CD4-positive, CD25-positive, alpha-beta regulatory T cell (primary cell): ENCODE data around the gene PRDX5. TPM values are rescaled to one million over a fixed set of nuclear protein-coding genes. Genes with fewer than 3 reads are reported as not detected.
A peak's percentile ranks its signal among the peaks of the same experiment; 100 is the strongest.

Experiments
- ATAC-seq, 2 donors: fragments of 150-1000 bp; cut with Tn5 transposase; one replicate each; pipeline ENCODE4 v1.10.0; 2021; ENCODE audit warnings: low read depth in 2 of 2, moderate number of reproducible peaks in 2 of 2, moderate library complexity in 1 of 2
- DNase-seq, 3 donors: peaks; one replicate each; pipeline versions ENCODE4 v3.0.0 to v3.0.0-alpha.2; 2012 to 2022; ENCODE audit warnings: mixed read lengths in 1 of 3
- H3K27ac ChIP-seq: one replicate; pipeline ENCODE4 v1.7.0; 2013; ENCODE audit warnings: mild to moderate bottlenecking, low read length; ENCODE audit not compliant: insufficient read depth, poor library complexity, severe bottlenecking
- H3K27me3 ChIP-seq: one replicate; pipeline ENCODE4 v1.7.0; 2013; ENCODE audit warnings: low read length; ENCODE audit not compliant: control insufficient read depth, insufficient read depth
- H3K36me3 ChIP-seq: one replicate; pipeline ENCODE4 v1.7.0; 2013; ENCODE audit warnings: mild to moderate bottlenecking, low read length, moderate library complexity; ENCODE audit not compliant: control insufficient read depth, insufficient read depth
- H3K4me1 ChIP-seq: 2 replicates; pipeline ENCODE4 v1.7.0; 2013; ENCODE audit warnings: mild to moderate bottlenecking, low read length; ENCODE audit not compliant: insufficient read depth, control insufficient read depth, poor library complexity, severe bottlenecking
- H3K4me3 ChIP-seq: one replicate; pipeline ENCODE4 v1.7.0; 2013; ENCODE audit warnings: low read depth, mild to moderate bottlenecking, low read length, moderate library complexity
- H3K9me3 ChIP-seq, 2 experiments: 1 replicate in 1 of 2; 2 replicates in 1 of 2; pipeline ENCODE4 v1.7.0; 2013; ENCODE audit warnings: low read length in 2 of 2, mild to moderate bottlenecking in 1 of 2, moderate library complexity in 1 of 2; ENCODE audit not compliant: control insufficient read depth in 2 of 2
- H3K27ac Mint-ChIP-seq, 3 donors: one replicate each; pipeline ENCODE4 v1.8.0; 2020 to 2022; ENCODE audit warnings: mild to moderate bottlenecking in 3 of 3, mixed read lengths in 3 of 3, moderate library complexity in 2 of 3
- H3K27me3 Mint-ChIP-seq: one replicate; pipeline ENCODE4 v1.8.0; 2022; ENCODE audit warnings: mild to moderate bottlenecking, mixed read lengths
- H3K36me3 Mint-ChIP-seq: one replicate; pipeline ENCODE4 v1.8.0; 2020; ENCODE audit warnings: mixed read lengths
- H3K4me1 Mint-ChIP-seq, 4 donors: one replicate each; pipeline ENCODE4 v1.8.0; 2020 to 2022; ENCODE audit warnings: mixed read lengths in 4 of 4, mild to moderate bottlenecking in 1 of 4
- H3K4me3 Mint-ChIP-seq, 4 donors: one replicate each; pipeline ENCODE4 v1.8.0; 2020 to 2022; ENCODE audit warnings: mild to moderate bottlenecking in 4 of 4, mixed read lengths in 4 of 4, moderate library complexity in 3 of 4
- H3K9me3 Mint-ChIP-seq, 7 donors: one replicate each; pipeline ENCODE4 v1.8.0; 2020 to 2022; ENCODE audit warnings: mixed read lengths in 7 of 7, mild to moderate bottlenecking in 3 of 7, moderate library complexity in 2 of 7
- polyA plus RNA-seq, 4 donors: library from polyadenylated mRNA; unstranded; fragments of 300-500 nt; fragmentation: Illumina TruSeq; gene quantifications; one replicate each; pipeline ENCODE4 v1.2.3, GENCODE V29; 2021
- total RNA-seq: library from RNA; stranded (reverse); gene quantifications from one replicate; pipeline ENCODE4 v1.2.3, GENCODE V29; 2022

The PRDX5 gene
- total and polyA plus RNA-seq, 5 donors from 2014 or later = 40.1 to 217 (median 181) TPM

GRCh38 chr11:64299847-64300648 lies 17.9 kb upstream of the PRDX5 start, which contains the start of gene CATSPERZ:
Gene CATSPERZ (plus strand): TSS chr11:64300358. CDS start chr11:64300411, 53 bp downstream.
- Mint-ChIP-seq H3K27me3 (peaks cover 71% of the 10 kb centered on the region), H3K4me1 (peaks cover 6 to 37% (median 18%) of the 10 kb centered on the region in 4 donors), H3K27ac (peak within 1 kb of the TSS in 1 of 3 donors; percentile 86), H3K36me3 (no peaks in the 10 kb centered on the region), H3K4me3 (peak within 1 kb of the TSS; percentile 73 to 88 (median 78)), H3K9me3 (no peaks in the 10 kb centered on the region)
- DNase-seq = peak in 1 of 3 donors; percentile 38
- Histone ChIP-seq H3K27me3 (peaks cover 19% of the 10 kb centered on the region), H3K4me1 (peaks cover 37% of the 10 kb centered on the region), H3K4me3 (peak within 1 kb of the TSS; percentile 35), H3K27ac (no peak within 1 kb of the TSS), H3K9me3 (no peaks in the 10 kb centered on the region), H3K36me3 (no peaks in the 10 kb centered on the region)
- ATAC-seq = no peak

- Histone ChIP-seq H3K36me3 (no peaks in the 10 kb centered on the region), H3K27ac (peak overlapping the region; percentile 94), H3K4me3 (no peak overlapping the region), H3K27me3 (peaks cover 3% of the 10 kb centered on the region), H3K4me1 (peaks cover 50% of the 10 kb centered on the region), H3K9me3 (no peaks in the 10 kb centered on the region)
- Mint-ChIP-seq H3K27ac (peak overlapping the region in 1 of 3 donors; percentile 46), H3K9me3 (no peaks in the 10 kb centered on the region), H3K4me3 (peak overlapping the region in 3 of 4 donors; percentile 75 to 98 (median 96)), H3K27me3 (peaks cover 38% of the 10 kb centered on the region), H3K36me3 (no peaks in the 10 kb centered on the region), H3K4me1 (peaks cover 6 to 51% (median 22%) of the 10 kb centered on the region in 4 donors)
- no peak for DNase-seq
- ATAC-seq = no peak
Measured at GRCh38 chr11:64303109-64304031, 14.6 kb upstream of the PRDX5 start.

- H3K27me3 ChIP-seq = peaks cover 3% of the 10 kb centered on the region
- Mint-ChIP-seq H3K9me3 (no peaks in the 10 kb centered on the region), H3K4me3 (peak overlapping the region in 3 of 4 donors; percentile 94 to 98 (median 96)), H3K27me3 (peaks cover 32% of the 10 kb centered on the region), H3K4me1 (peaks cover 6 to 48% (median 22%) of the 10 kb centered on the region in 4 donors), H3K27ac (peak overlapping the region in 2 of 3 donors; percentile 95 to 98), H3K36me3 (no peaks in the 10 kb centered on the region)
- H3K4me3 ChIP-seq = peak overlapping the region; percentile 76
- ATAC-seq (no peak), DNase-seq (no peak)
- H3K4me1 ChIP-seq = peaks cover 49% of the 10 kb centered on the region
- H3K27ac ChIP-seq = peak overlapping the region; percentile 94
- H3K36me3 ChIP-seq = no peaks in the 10 kb centered on the region
- no peaks in the 10 kb centered on the region for H3K9me3 ChIP-seq
Measured at GRCh38 chr11:64304032-64304315, 13.9 kb upstream of the PRDX5 start.

GRCh38 chr11:64304316-64305072 lies 13.4 kb upstream of the PRDX5 start:
- Histone ChIP-seq H3K4me3 (peak overlapping the region; percentile 76), H3K36me3 (no peaks in the 10 kb centered on the region), H3K27me3 (peaks cover 3% of the 10 kb centered on the region), H3K4me1 (peaks cover 44% of the 10 kb centered on the region), H3K27ac (peak overlapping the region; percentile 94), H3K9me3 (no peaks in the 10 kb centered on the region)
- Mint-ChIP-seq H3K27me3 (peaks cover 27% of the 10 kb centered on the region), H3K9me3 (no peaks in the 10 kb centered on the region), H3K4me3 (peak overlapping the region; percentile 94 to 98 (median 96)), H3K4me1 (peaks cover 6 to 47% (median 21%) of the 10 kb centered on the region in 4 donors), H3K27ac (peak overlapping the region; percentile 95 to 98 (median 96)), H3K36me3 (no peaks in the 10 kb centered on the region)
- ATAC-seq = peak; percentile 33 to 39
- peak; percentile 81 to 94 (median 86) for DNase-seq

- no peaks in the 10 kb centered on the region for H3K36me3 ChIP-seq
- no peaks in the 10 kb centered on the region for H3K36me3 Mint-ChIP-seq
- no peaks in the 10 kb centered on the region for H3K9me3 ChIP-seq
- peak within 1 kb of the TSS; percentile 96 to 98 (median 96) for H3K27ac Mint-ChIP-seq
- no peaks in the 10 kb centered on the region for H3K9me3 Mint-ChIP-seq
- peak within 1 kb of the TSS; percentile 77 for H3K4me3 ChIP-seq
- peaks cover 3% of the 10 kb centered on the region for H3K27me3 ChIP-seq
- H3K27me3 Mint-ChIP-seq = peaks cover 20% of the 10 kb centered on the region
- peaks cover 6 to 44% (median 18%) of the 10 kb centered on the region in 4 donors for H3K4me1 Mint-ChIP-seq
- DNase-seq (peak; percentile 98 to 99 (median 99)), ATAC-seq (peak; percentile 75 to 78)
- H3K27ac ChIP-seq = peak within 1 kb of the TSS; percentile 94
- peaks cover 37% of the 10 kb centered on the region for H3K4me1 ChIP-seq
- peak within 1 kb of the TSS; percentile 95 to 99 (median 97) for H3K4me3 Mint-ChIP-seq
Measured at GRCh38 chr11:64305075-64305690, 12.7 kb upstream of the PRDX5 start, which contains the start of gene ESRRA. Gene ESRRA (plus strand): TSS chr11:64305524. CDS start chr11:64307180, 1,656 bp downstream.

GRCh38 chr11:64305691-64306562 lies 12.0 kb upstream of the PRDX5 start:
- Mint-ChIP-seq H3K36me3 (no peaks in the 10 kb centered on the region), H3K27ac (peak overlapping the region; percentile 88 to 96 (median 95)), H3K27me3 (peaks cover 13% of the 10 kb centered on the region), H3K4me3 (peak overlapping the region; percentile 95 to 99 (median 97)), H3K9me3 (no peaks in the 10 kb centered on the region), H3K4me1 (peaks cover 7 to 39% (median 16%) of the 10 kb centered on the region in 4 donors)
- H3K9me3 ChIP-seq = no peaks in the 10 kb centered on the region
- peak overlapping the region; percentile 77 for H3K4me3 ChIP-seq
- H3K4me1 ChIP-seq = peaks cover 30% of the 10 kb centered on the region
- DNase-seq (peak; percentile 62 to 80 (median 72)), ATAC-seq (peak; percentile 6)
- H3K27ac ChIP-seq = peak overlapping the region; percentile 79
- H3K27me3 ChIP-seq = no peaks in the 10 kb centered on the region
- H3K36me3 ChIP-seq = no peaks in the 10 kb centered on the region
